Lung (tissue), 12 donors: ENCODE measurements around the gene PTPRH. TPM values are rescaled to one million over a fixed set of nuclear protein-coding genes. Genes with fewer than 3 reads are reported as not detected.

Experiments used
- ATAC-seq: fragments of 200-7000 bp; cut with Tn5 transposase; one replicate; pipeline ENCODE4 v1.9.1; 2020; ENCODE audit warnings: moderate number of reproducible peaks; ENCODE audit not compliant: insufficient read depth, low FRiP score
- DNase-seq, 3 donors: peaks; one replicate each; pipeline ENCODE4 v3.0.0-alpha.2; 2013 to 2017
- H3K27ac ChIP-seq, 2 donors: one replicate each; pipeline ENCODE4 v1.5.1; 2013; ENCODE audit warnings: mild to moderate bottlenecking in 2 of 2, moderate library complexity in 2 of 2, control low read depth in 1 of 2, inconsistent platforms in 1 of 2, low read depth in 1 of 2, low read length in 1 of 2
- H3K27me3 ChIP-seq, 3 donors: one replicate each; pipeline ENCODE4 v1.5.1; 2013; ENCODE audit warnings: low read length in 2 of 3; ENCODE audit not compliant: control insufficient read depth in 3 of 3, insufficient read depth in 3 of 3
- H3K36me3 ChIP-seq, 4 donors: one replicate each; pipeline ENCODE4 v1.5.1; 2013; ENCODE audit warnings: low read length in 4 of 4, mild to moderate bottlenecking in 1 of 4, moderate library complexity in 1 of 4; ENCODE audit not compliant: control insufficient read depth in 4 of 4, insufficient read depth in 4 of 4
- H3K4me1 ChIP-seq, 5 donors: one replicate each; pipeline ENCODE4 v1.5.1; 2013; ENCODE audit warnings: low read length in 5 of 5, mild to moderate bottlenecking in 2 of 5, moderate library complexity in 1 of 5; ENCODE audit not compliant: control insufficient read depth in 5 of 5, insufficient read depth in 5 of 5
- H3K4me3 ChIP-seq: one replicate; pipeline ENCODE4 v1.5.1; 2013; ENCODE audit warnings: mild to moderate bottlenecking, control low read depth, moderate library complexity
- H3K9ac ChIP-seq, 2 donors: one replicate each; pipeline ENCODE4 v1.5.1; 2013; ENCODE audit warnings: low read length in 2 of 2, control low read depth in 1 of 2; ENCODE audit not compliant: insufficient read depth in 1 of 2
- H3K9me3 ChIP-seq, 4 donors: one replicate each; pipeline ENCODE4 v1.5.1; 2013; ENCODE audit warnings: low read length in 3 of 4, mild to moderate bottlenecking in 1 of 4, moderate library complexity in 1 of 4; ENCODE audit not compliant: control insufficient read depth in 4 of 4, insufficient read depth in 3 of 4
- CTCF ChIP-seq: IDR thresholded peaks from 2 replicates; pipeline ENCODE4 v1.5.1; 2012; ENCODE audit warnings: mild to moderate bottlenecking; ENCODE audit errors: control extremely low read depth, extremely low read depth
- WGBS, 2 donors: extraction: QIAGEN DNeasy Blood & Tissue Kit; methylation state at CpG; one replicate each; pipeline ENCODE4 v1.1.7; 2013; 5-methylcytosine and 5-hydroxymethylcytosine counted together
- polyA plus RNA-seq, 2 donors: library from polyadenylated mRNA; stranded (reverse); fragments of 200-250 nt; gene quantifications; one replicate each; pipeline ENCODE4 v1.2.1, GENCODE V29; 2013
- total RNA-seq, 2 donors: library from RNA; depleted of rRNA in 1 of 2; stranded (reverse); fragments of >200 nt in 1 of 2; gene quantifications; one replicate each; pipeline ENCODE4 v1.2.1, GENCODE V29; 2014 to 2021
- donor health status: control.
- donor health status: control.
- donor health status: Bipolar disorder and iron deficiency.
- donor health status: healthy.
- donor health status: DM: yes; HTN: yes; CAD: no.

Gene PTPRH
- total and polyA plus RNA-seq, 4 donors, result 0.22 to 1.3 (median 0.51) TPM

- no peak for DNase-seq
- Histone ChIP-seq H3K27me3 (no peaks in the 10 kb centered on the region), H3K9me3 (no peaks in the 10 kb centered on the region), H3K27ac (no peak overlapping the region), H3K9ac (no peak overlapping the region), H3K4me3 (no peak overlapping the region), H3K4me1 (no peaks in the 10 kb centered on the region), H3K36me3 (peaks cover 11 to 69% (median 20%) of the 10 kb centered on the region in 4 donors)
- TF ChIP-seq CTCF, result no peak
- no peak for ATAC-seq
- WGBS, 2 donors, result 92 to 95% methylated on average over 17 of the region's 17 CpGs
Measured at GRCh38 chr19:55229789-55230182, 20.5 kb upstream of the PTPRH start.

- Histone ChIP-seq H3K4me1 (no peaks in the 10 kb centered on the region), H3K27me3 (no peaks in the 10 kb centered on the region), H3K36me3 (peaks cover 6 to 64% (median 17%) of the 10 kb centered on the region in 4 donors), H3K9me3 (no peaks in the 10 kb centered on the region), H3K4me3 (no peak overlapping the region), H3K27ac (no peak overlapping the region), H3K9ac (no peak overlapping the region)
- ATAC-seq (no peak), DNase-seq (no peak)
- TF ChIP-seq CTCF, result no peak
- WGBS, 2 donors, result 95 to 96% methylated on average over 18 of the region's 18 CpGs
Measured at GRCh38 chr19:55229145-55229788, 20.0 kb upstream of the PTPRH start.

- no peak for TF ChIP-seq CTCF
- ATAC-seq (no peak), DNase-seq (no peak)
- no peak within 1 kb of the TSS for H3K4me3 ChIP-seq
- no peak within 1 kb of the TSS for H3K9ac ChIP-seq
- H3K9me3 ChIP-seq, result no peaks in the 10 kb centered on the region
- no peak within 1 kb of the TSS for H3K27ac ChIP-seq
- H3K27me3 ChIP-seq, result no peaks in the 10 kb centered on the region
- no peaks in the 10 kb centered on the region for H3K4me1 ChIP-seq
- peaks cover 6 to 68% (median 17%) of the 10 kb centered on the region in 4 donors for H3K36me3 ChIP-seq
- 91 to 94% methylated on average over 12 of the region's 12 CpGs for WGBS, 2 donors
Measured at GRCh38 chr19:55228403-55229031, 19.2 kb upstream of the PTPRH start, which contains the start of gene TMEM86B. Gene TMEM86B, minus strand, starts transcription at chr19:55228763. Its CDS starts 22 bp downstream, at chr19:55228741.
